SW 1271 (cell line): ENCODE measurements around the gene LSR.

ENCODE experiments used
- DNase-seq, 2 experiments: peaks; one replicate each; lab custom pipeline; 2025; lab: John Stamatoyannopoulos, UW

The LSR gene, protein sequence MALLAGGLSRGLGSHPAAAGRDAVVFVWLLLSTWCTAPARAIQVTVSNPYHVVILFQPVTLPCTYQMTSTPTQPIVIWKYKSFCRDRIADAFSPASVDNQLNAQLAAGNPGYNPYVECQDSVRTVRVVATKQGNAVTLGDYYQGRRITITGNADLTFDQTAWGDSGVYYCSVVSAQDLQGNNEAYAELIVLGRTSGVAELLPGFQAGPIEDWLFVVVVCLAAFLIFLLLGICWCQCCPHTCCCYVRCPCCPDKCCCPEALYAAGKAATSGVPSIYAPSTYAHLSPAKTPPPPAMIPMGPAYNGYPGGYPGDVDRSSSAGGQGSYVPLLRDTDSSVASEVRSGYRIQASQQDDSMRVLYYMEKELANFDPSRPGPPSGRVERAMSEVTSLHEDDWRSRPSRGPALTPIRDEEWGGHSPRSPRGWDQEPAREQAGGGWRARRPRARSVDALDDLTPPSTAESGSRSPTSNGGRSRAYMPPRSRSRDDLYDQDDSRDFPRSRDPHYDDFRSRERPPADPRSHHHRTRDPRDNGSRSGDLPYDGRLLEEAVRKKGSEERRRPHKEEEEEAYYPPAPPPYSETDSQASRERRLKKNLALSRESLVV

GRCh38 chr19:35248310-35249145 lies at the start of gene LSR:
Gene LSR, plus strand, starts transcription at chr19:35249002. Its CDS starts 21 bp downstream, at chr19:35249023.
- DNase-seq = peak; percentile 63 to 79

DNA sequence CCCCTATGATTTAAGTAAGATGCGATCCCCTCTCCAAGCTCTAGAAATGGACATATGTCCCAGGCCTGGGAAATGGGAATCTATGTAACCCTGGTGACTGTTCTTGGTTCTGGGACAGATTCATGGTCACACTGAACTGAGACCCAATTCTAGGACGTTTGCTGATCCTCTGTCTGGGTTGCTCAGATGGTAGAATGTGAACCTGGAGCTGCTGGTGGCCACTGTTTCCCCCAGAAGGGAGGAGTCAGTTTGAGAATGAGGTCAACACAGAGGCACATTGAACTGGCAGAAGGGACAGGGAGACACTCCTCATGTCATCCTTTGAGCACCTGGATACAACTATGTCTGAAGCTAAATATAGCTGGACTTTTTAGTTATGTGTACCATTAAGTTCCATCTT lies 49.3 kb upstream of the LSR start:
- no peak for DNase-seq

GRCh38 chr19:35202722-35203688 lies 45.8 kb upstream of the LSR start:
- DNase-seq = no peak

- DNase-seq = no peak
Observed at GRCh38 chr19:35204799-35205732, 43.7 kb upstream of the LSR start.

- no peak for DNase-seq
Observed at GRCh38 chr19:35205733-35206323, 43.0 kb upstream of the LSR start.

DNA sequence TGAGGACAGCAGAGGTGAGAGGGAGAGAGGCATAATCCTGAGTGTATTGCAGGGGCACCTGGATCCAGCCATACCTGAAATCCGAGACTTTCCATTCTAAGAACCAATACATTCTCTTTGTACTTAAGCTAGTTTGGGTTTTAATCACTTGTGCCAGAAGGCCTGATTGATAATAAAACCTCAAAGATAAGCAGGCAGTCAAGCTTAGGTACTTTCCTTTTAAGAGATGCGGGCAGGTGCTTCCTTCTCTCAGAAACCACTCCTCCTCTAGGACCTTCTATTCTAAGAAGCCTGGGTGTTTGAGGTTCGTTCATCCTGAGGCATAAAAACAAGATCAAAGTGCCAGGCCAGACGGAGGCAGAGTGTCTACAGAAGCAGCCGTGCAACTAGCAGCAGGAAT lies 42.4 kb upstream of the LSR start:
- DNase-seq = no peak

DNA sequence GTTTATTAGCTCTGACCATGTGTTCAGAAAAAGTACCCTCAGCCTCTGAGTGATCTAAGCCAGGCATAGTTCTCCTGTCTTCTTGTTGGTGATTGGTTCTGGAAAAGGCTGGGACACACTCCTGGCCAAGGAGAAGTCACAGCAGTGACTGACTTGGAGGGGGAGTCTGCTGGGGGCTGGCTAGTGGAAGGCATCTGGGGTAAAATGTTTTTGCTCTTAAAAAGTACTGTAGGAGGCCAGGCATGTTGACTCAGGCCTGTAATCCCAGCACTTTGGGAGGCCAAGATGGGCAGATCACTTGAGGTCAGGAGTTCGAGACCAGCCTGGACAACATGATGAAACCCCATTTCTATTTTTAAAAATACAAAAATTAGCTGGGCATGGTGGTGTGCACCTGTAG lies 41.9 kb upstream of the LSR start:
- DNase-seq = no peak

DNA sequence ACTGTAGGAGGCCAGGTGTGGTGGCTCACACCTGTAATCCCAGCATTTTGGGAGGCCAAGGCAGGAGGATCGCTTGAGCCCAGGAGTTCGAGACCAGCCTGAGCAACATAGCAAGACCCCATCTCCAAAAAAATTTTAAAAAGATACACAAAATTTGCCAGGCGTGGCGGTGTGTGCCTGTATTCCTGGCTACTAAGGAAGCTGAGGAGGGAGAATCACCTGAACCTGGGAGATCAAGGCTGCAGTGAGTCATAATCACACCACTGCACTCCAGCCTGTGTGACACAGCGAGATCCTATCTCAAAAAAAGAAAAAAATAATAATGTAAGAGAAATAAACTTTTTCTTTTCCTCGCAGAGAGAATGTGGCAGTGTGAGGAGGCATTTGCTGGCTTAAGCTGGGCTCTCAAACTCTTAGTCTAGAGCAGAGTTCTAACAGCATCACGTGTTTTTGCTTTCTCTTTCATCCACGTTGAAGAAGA lies 41.4 kb upstream of the LSR start:
- DNase-seq = no peak

DNA sequence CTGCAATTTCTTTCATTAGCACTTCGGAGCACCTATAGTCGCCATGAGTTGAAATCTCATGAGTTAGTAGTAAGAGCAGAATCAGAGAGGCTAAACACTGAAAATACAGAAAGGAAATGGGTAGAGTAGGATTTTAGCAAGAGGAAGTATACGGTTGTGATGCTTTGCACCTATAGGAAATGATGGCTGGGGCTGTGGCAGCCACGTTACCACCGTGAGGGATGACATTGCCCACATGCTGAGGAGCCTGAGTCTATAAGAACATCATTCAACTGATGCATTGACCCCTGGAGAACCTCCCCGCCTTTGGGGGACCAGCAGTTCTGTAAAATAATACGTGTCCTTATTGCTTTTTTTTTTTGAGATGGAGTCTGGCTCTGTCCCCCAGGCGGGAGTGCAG lies 40.7 kb upstream of the LSR start:
- DNase-seq = no peak

DNA sequence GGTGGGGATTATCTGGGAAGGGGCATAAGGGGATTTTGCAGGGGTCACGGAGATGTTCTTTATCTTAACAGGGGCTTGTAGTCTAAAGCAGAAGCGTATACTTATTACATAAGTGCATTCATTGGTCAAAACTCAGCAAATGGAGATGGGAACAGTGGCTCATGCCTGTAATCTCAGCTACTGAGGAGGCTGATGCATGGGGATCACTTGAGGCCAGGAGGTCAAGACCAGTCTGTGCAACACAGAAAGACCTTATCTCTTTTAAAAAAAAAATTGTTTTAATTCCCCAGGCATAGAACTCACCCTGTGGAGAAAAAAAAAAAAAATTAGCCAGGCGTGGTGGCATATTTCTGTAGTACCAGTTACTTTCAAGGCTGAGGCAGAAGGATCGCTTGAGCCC lies 39.2 kb upstream of the LSR start:
- DNase-seq = no peak

DNA sequence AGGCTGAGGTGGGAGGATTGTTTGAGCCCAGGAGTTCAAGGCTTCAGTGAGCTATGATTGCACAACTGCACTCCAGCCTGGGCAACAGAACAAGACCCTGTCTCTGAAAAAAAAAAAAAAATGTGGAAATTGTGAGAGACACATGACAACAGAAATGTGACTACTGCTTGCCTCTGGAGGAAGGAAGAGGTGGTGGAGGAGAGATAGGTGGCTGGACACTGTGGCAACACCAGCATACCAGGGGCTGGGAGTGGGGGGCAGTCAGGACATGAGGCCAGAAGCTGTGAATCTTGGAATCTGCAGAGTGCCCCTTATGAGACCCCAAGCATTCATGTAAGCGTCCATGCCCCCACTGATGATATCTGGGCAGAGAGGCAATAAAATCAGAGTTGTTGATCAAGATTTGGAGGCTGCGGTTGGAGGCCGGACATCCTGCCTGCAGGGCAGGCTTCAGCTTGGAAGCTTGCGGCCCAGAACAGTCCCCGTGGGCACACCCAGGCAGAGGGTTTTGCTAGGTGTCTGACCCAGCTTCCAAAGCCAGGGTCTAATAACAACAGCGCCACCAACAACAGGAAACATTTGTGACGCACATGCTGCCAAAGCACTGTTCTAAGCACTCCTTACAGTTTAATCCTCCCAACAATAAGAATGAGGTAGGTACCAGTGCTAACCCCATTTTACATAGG lies 37.1 kb upstream of the LSR start:
- DNase-seq = no peak

- DNase-seq = no peak
Observed at GRCh38 chr19:35212241-35212640, 36.6 kb upstream of the LSR start.

DNA sequence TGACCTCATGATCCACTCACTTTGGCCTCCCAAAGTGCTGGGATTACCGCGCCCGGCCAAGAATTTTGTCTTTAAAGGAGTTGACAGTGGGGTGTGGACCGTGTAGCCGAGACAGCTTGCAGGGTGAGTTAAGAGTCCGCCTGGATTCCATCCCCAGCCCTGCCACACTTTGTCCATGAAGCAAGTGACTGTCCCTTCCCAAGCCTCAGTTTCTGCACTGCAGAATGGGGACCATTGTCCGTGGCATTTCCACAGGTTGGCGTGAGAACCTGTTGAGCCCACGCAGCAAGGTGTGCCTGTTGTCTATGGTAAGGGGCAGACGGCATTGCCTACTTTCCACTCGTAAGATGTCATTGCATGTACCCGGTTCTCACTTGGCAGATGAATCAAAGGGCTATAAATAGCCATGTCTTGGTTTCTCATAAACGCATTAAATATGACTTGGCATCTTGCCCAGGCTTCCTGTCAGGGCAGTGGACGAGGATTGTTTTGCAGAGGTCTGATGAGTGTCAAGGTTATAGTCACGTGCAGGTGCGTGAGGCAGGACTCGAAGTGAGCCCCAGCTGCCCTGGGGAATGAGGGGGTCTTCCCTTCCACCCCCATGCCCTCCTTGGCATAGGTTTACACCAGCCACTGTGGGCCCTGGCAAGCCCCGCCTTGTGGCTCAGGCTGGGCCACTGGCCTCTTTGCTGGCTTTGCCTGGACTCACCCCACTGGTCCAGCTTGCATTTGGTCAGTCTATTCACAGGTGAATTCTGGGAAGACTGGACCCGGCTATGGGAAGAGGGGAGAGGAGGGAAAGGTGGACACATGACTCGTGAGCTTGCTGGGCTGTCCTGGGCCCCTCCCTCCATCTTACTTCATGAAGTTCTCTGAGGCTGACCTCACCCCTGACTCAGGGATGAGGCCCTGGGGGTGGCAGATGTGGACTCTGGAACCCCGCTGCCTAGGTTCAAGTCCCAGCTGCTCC lies 34.9 kb upstream of the LSR start:
- peak; percentile 8 to 46 for DNase-seq

DNA sequence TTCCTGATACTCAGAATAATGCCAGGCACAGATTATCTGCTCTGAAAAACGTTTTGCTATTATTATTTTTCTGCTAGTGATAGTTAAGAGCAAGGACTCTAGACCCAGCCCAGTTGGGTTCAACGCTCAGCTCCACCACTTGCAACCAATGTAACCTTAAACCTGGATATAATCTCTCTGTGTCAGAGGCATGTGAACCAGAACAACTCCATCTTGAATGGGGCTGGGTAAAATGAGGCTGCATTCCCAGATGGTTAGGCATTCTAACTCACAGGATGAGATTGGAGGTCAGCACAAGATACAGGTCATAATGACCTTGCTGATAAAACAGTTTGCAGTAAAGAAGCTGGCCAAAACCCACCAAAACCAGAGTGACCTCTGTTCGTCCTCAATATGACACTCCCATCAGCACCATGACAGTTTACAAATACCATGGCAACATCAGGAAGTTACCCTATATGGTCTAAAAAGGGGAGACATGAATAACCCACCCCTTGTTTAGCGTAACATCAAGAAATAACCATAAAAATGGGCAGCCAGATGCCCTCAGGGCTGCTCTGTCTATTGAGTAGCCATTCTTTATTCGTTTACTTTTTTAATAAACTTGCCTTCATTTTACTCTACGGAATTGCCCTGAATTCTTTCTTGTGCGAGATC lies 33.9 kb upstream of the LSR start:
- no peak for DNase-seq

- no peak for DNase-seq
Observed at GRCh38 chr19:35216016-35216832, 32.6 kb upstream of the LSR start.

- no peak for DNase-seq
Observed at GRCh38 chr19:35216833-35217648, 31.8 kb upstream of the LSR start.
